Endothelial cell (in vitro differentiated cells): ENCODE measurements around the gene PDGFRB. TPM values are rescaled to one million over a fixed set of nuclear protein-coding genes. Genes with fewer than 3 reads are reported as not detected.

Experiments used
- DNase-seq: peaks from one replicate; pipeline ENCODE4 v3.0.0; 2021; ENCODE audit warnings: low spot score
- H3K27ac Mint-ChIP-seq: one replicate; pipeline ENCODE4 v1.8.0; 2021; ENCODE audit warnings: mixed read lengths, inconsistent platforms; ENCODE audit not compliant: unreplicated experiment
- H3K27me3 Mint-ChIP-seq: one replicate; pipeline ENCODE4 v1.8.0; 2021; ENCODE audit warnings: mild to moderate bottlenecking, moderate library complexity, mixed read lengths, inconsistent platforms; ENCODE audit not compliant: unreplicated experiment
- H3K36me3 Mint-ChIP-seq: one replicate; pipeline ENCODE4 v1.8.0; 2021; ENCODE audit warnings: mild to moderate bottlenecking, low read depth, mixed read lengths, inconsistent platforms; ENCODE audit not compliant: unreplicated experiment
- H3K4me1 Mint-ChIP-seq: one replicate; pipeline ENCODE4 v1.8.0; 2021; ENCODE audit warnings: mild to moderate bottlenecking, mixed read lengths, inconsistent platforms; ENCODE audit not compliant: unreplicated experiment
- H3K4me3 Mint-ChIP-seq: one replicate; pipeline ENCODE4 v1.8.0; 2021; ENCODE audit warnings: mild to moderate bottlenecking, mixed read lengths, inconsistent platforms; ENCODE audit not compliant: unreplicated experiment
- H3K9me3 Mint-ChIP-seq: one replicate; pipeline ENCODE4 v1.8.0; 2021; ENCODE audit warnings: mixed read lengths, inconsistent platforms; ENCODE audit not compliant: unreplicated experiment
- CTCF ChIP-seq: fragments of 200-600 bp; sonication (generic); IDR thresholded peaks from one replicate; pipeline ENCODE4 v1.5.0; 2021; ENCODE audit warnings: antibody characterized with exemption; ENCODE audit not compliant: unreplicated experiment
- total RNA-seq: library from RNA; stranded (reverse); fragmentation: NEBNext Ultra II Directional; extraction: Animal tissue kit (Norgen Biotek cat#: 25700); gene quantifications from one replicate; pipeline ENCODE4 v1.2.1, GENCODE V29; 2021; ENCODE audit not compliant: unreplicated experiment

Gene PDGFRB
- total RNA-seq, 1 donor from 2014 or later = 23.7 TPM

DNA sequence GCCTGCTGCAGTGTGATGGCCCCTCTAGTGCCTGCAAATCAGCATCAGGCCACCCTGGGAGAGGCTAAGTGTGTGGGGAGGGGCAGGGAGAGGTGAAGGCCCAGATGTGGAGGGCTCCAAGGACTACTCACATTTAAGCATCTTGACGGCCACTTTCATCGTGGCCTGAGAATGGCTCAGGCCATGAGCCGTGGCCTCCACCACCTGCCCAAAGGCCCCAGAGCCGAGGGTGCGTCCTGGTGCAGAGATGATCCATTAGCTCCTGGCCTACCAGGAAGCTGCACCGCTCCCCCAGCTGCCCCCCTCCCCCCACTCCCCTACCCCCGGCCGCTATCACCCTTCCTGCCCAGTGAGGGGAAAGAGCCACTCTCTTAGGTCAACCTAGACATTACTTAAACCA, 31.0 kb downstream of the PDGFRB start:
- Mint-ChIP-seq H3K27me3 (peaks cover 8% of the 10 kb centered on the region), H3K9me3 (no peaks in the 10 kb centered on the region), H3K4me1 (peaks cover 8% of the 10 kb centered on the region), H3K36me3 (no peaks in the 10 kb centered on the region), H3K4me3 (no peak overlapping the region), H3K27ac (no peak overlapping the region)
- DNase-seq = no peak
- no peak for TF ChIP-seq CTCF

GRCh38 chr5:150124111-150124557, 31.5 kb downstream of the PDGFRB start:
- H3K27ac Mint-ChIP-seq = no peak overlapping the region
- no peak for DNase-seq
- no peak for TF ChIP-seq CTCF
- H3K36me3 Mint-ChIP-seq = peaks cover 3% of the 10 kb centered on the region
- H3K4me3 Mint-ChIP-seq = no peak overlapping the region
- H3K27me3 Mint-ChIP-seq = peaks cover 10% of the 10 kb centered on the region
- no peaks in the 10 kb centered on the region for H3K9me3 Mint-ChIP-seq
- peaks cover 8% of the 10 kb centered on the region for H3K4me1 Mint-ChIP-seq

GRCh38 chr5:150123542-150123941, 32.1 kb downstream of the PDGFRB start:
- Mint-ChIP-seq H3K4me3 (no peak overlapping the region), H3K27ac (no peak overlapping the region), H3K9me3 (no peaks in the 10 kb centered on the region), H3K36me3 (peaks cover 3% of the 10 kb centered on the region), H3K4me1 (peaks cover 6% of the 10 kb centered on the region), H3K27me3 (peaks cover 10% of the 10 kb centered on the region)
- no peak for TF ChIP-seq CTCF
- no peak for DNase-seq

GRCh38 chr5:150122536-150123481, 32.8 kb downstream of the PDGFRB start:
- Mint-ChIP-seq H3K9me3 (no peaks in the 10 kb centered on the region), H3K27ac (no peak overlapping the region), H3K36me3 (peaks cover 3% of the 10 kb centered on the region), H3K4me1 (peaks cover 4% of the 10 kb centered on the region), H3K27me3 (peaks cover 7% of the 10 kb centered on the region), H3K4me3 (no peak overlapping the region)
- no peak for TF ChIP-seq CTCF
- DNase-seq = no peak

GRCh38 chr5:150122158-150122510, 33.5 kb downstream of the PDGFRB start:
- no peak overlapping the region for H3K4me3 Mint-ChIP-seq
- TF ChIP-seq CTCF = no peak
- peaks cover 6% of the 10 kb centered on the region for H3K27me3 Mint-ChIP-seq
- H3K4me1 Mint-ChIP-seq = peaks cover 4% of the 10 kb centered on the region
- DNase-seq = no peak
- no peak overlapping the region for H3K27ac Mint-ChIP-seq
- peaks cover 3% of the 10 kb centered on the region for H3K36me3 Mint-ChIP-seq
- no peaks in the 10 kb centered on the region for H3K9me3 Mint-ChIP-seq
